Activated T-helper 2 cell treated with anti-CD3 and anti-CD28 coated beads, Interferon-gamma antibody, Interleukin-2, Interleukin-4, amounts not matched to agents 10 μg/mL and 5 μg/mL and 100 μg/mL, durations not matched to agents 14 hours and 24 hours and 36 hours (primary cell): ENCODE results near the gene GBGT1. TPM values are rescaled to one million over a fixed set of nuclear protein-coding genes. Genes with fewer than 3 reads are reported as not detected.

Experiments
- DNase-seq: peaks from one replicate; pipeline ENCODE4 v3.0.0; 2021; ENCODE audit warnings: low spot score
- H3K27ac Mint-ChIP-seq: one replicate; pipeline ENCODE4 v1.8.0; 2021; ENCODE audit warnings: mixed read lengths
- H3K27me3 Mint-ChIP-seq: one replicate; pipeline ENCODE4 v1.8.0; 2021; ENCODE audit warnings: low read depth, mixed read lengths
- H3K36me3 Mint-ChIP-seq: one replicate; pipeline ENCODE4 v1.8.0; 2021; ENCODE audit warnings: low read depth, mixed read lengths
- H3K4me1 Mint-ChIP-seq: one replicate; pipeline ENCODE4 v1.8.0; 2021; ENCODE audit warnings: low read depth, mixed read lengths
- H3K4me3 Mint-ChIP-seq: one replicate; pipeline ENCODE4 v1.8.0; 2021; ENCODE audit warnings: low read depth, mild to moderate bottlenecking, moderate library complexity, mixed read lengths
- H3K9me3 Mint-ChIP-seq: one replicate; pipeline ENCODE4 v1.8.0; 2021; ENCODE audit warnings: mixed read lengths
- intact Hi-C: fragments of 100-400 bp; cut with micrococcal nuclease; formaldehyde crosslinking; loops from one replicate; pipeline ENCODE4 v1.15.1; 2023
- total RNA-seq: library from RNA; stranded (reverse); gene quantifications from 2 replicates; pipeline ENCODE4 v1.2.3, GENCODE V29; 2022

GBGT1 gene
- total RNA-seq, 1 donor from 2014 or later: 6.8 TPM

- DNase-seq: no peak
- Mint-ChIP-seq H3K27ac (no peak overlapping the region), H3K36me3 (peaks cover 47% of the 10 kb centered on the region), H3K4me3 (no peak overlapping the region), H3K9me3 (no peaks in the 10 kb centered on the region), H3K27me3 (no peaks in the 10 kb centered on the region), H3K4me1 (no peaks in the 10 kb centered on the region)
- intact Hi-C loops: no loop called here
Measured at GRCh38 chr9:133107245-133107722, 56.4 kb downstream of the GBGT1 start.

GRCh38 chr9:133106511-133107244 is 57.0 kb downstream of the GBGT1 start:
- intact Hi-C loops: no loop called here
- H3K4me3 Mint-ChIP-seq: no peak overlapping the region
- H3K36me3 Mint-ChIP-seq: peaks cover 52% of the 10 kb centered on the region
- no peaks in the 10 kb centered on the region for H3K4me1 Mint-ChIP-seq
- no peak for DNase-seq
- no peak overlapping the region for H3K27ac Mint-ChIP-seq
- no peaks in the 10 kb centered on the region for H3K27me3 Mint-ChIP-seq
- no peaks in the 10 kb centered on the region for H3K9me3 Mint-ChIP-seq

- H3K4me3 Mint-ChIP-seq: no peak overlapping the region
- no peaks in the 10 kb centered on the region for H3K9me3 Mint-ChIP-seq
- intact Hi-C loops: no loop called here
- peaks cover 61% of the 10 kb centered on the region for H3K36me3 Mint-ChIP-seq
- H3K27ac Mint-ChIP-seq: no peak overlapping the region
- H3K27me3 Mint-ChIP-seq: no peaks in the 10 kb centered on the region
- DNase-seq: no peak
- H3K4me1 Mint-ChIP-seq: no peaks in the 10 kb centered on the region
Measured at GRCh38 chr9:133105461-133105770, 58.3 kb downstream of the GBGT1 start.

GRCh38 chr9:133104718-133105460 is 58.8 kb downstream of the GBGT1 start:
- H3K9me3 Mint-ChIP-seq: no peaks in the 10 kb centered on the region
- no peak for DNase-seq
- no peak overlapping the region for H3K4me3 Mint-ChIP-seq
- intact Hi-C loops: no loop called here
- no peaks in the 10 kb centered on the region for H3K4me1 Mint-ChIP-seq
- H3K27me3 Mint-ChIP-seq: no peaks in the 10 kb centered on the region
- peaks cover 61% of the 10 kb centered on the region for H3K36me3 Mint-ChIP-seq
- H3K27ac Mint-ChIP-seq: no peak overlapping the region

- intact Hi-C loops: loop anchor here (1.0 kb wide), 1 partner anchor 40 kb away; no protein-coding TSS in a partner anchor
- DNase-seq: no peak
- Mint-ChIP-seq H3K4me3 (no peak overlapping the region), H3K27ac (no peak overlapping the region), H3K9me3 (no peaks in the 10 kb centered on the region), H3K4me1 (no peaks in the 10 kb centered on the region), H3K27me3 (no peaks in the 10 kb centered on the region), H3K36me3 (peaks cover 61% of the 10 kb centered on the region)
Measured at GRCh38 chr9:133103987-133104505, 59.7 kb downstream of the GBGT1 start.

- Mint-ChIP-seq H3K4me3 (no peak overlapping the region), H3K4me1 (no peaks in the 10 kb centered on the region), H3K9me3 (no peaks in the 10 kb centered on the region), H3K36me3 (peaks cover 64% of the 10 kb centered on the region), H3K27ac (peak overlapping the region; percentile 72), H3K27me3 (no peaks in the 10 kb centered on the region)
- intact Hi-C loops: loop anchor here (1.0 kb wide), 1 partner anchor 41 kb away; no protein-coding TSS in a partner anchor
- no peak for DNase-seq
Measured at GRCh38 chr9:133103183-133103986, 60.3 kb downstream of the GBGT1 start.

Other genes with a start within 250 kb of the GBGT1 start
- 29.1 and 29.8 TPM in 2 replicates for gene TSC1, start 219.3 kb downstream of the GBGT1 start, total RNA-seq
- gene GFI1B, start 185.2 kb downstream of the GBGT1 start, total RNA-seq: not detected in 2 replicates
- gene GTF3C5, start 132.9 kb downstream of the GBGT1 start, total RNA-seq: 81.6 and 89.7 TPM in 2 replicates
- 2.0 and 2.1 TPM in 2 replicates for gene CEL, start 101.9 kb downstream of the GBGT1 start, total RNA-seq
- gene RALGDS, start 42.7 kb downstream of the GBGT1 start, total RNA-seq: 78.8 and 85.8 TPM in 2 replicates
- not detected in 2 replicates for gene OBP2B, start 45.3 kb upstream of the GBGT1 start, total RNA-seq
- 0.14 and 0.30 TPM in 2 replicates for gene ABO, start 111.3 kb upstream of the GBGT1 start, total RNA-seq
- 23.0 and 24.4 TPM in 2 replicates for gene SURF6, start 172.3 kb upstream of the GBGT1 start, total RNA-seq
- 35.2 and 36.4 TPM in 2 replicates for gene MED22, start 184.2 kb upstream of the GBGT1 start, total RNA-seq
- gene RPL7A, start 184.3 kb upstream of the GBGT1 start, total RNA-seq: 2,586 and 2,588 TPM in 2 replicates
- gene SURF1, start 192.6 kb upstream of the GBGT1 start, total RNA-seq: 32.4 and 33.0 TPM in 2 replicates
- gene SURF2, start 192.6 kb upstream of the GBGT1 start, total RNA-seq: 16.9 and 22.1 TPM in 2 replicates
- 388 and 393 TPM in 2 replicates for gene SURF4, start 212.1 kb upstream of the GBGT1 start, total RNA-seq
- 0.87 and 1.0 TPM in 2 replicates for gene STKLD1, start 212.5 kb upstream of the GBGT1 start, total RNA-seq